HG03280 (cell line): Measurements from ENCODE around the gene KAT6B.
A peak's percentile ranks its signal among the peaks of the same experiment; 100 is the strongest.

ENCODE experiments used
- ATAC-seq: cut with Tn5 transposase; IDR thresholded peaks from one replicate; pipeline ENCODE4 v1.9.1; 2021; ENCODE audit warnings: mild to moderate bottlenecking, moderate library complexity; ENCODE audit not compliant: unreplicated experiment

KAT6B gene

GRCh38 chr10:74822521-74823089 is 3.8 kb upstream of the KAT6B start:
- ATAC-seq = no peak

- no peak for ATAC-seq
Observed at GRCh38 chr10:74823791-74824183, 2.6 kb upstream of the KAT6B start.

GRCh38 chr10:74824184-74824899 is 2.1 kb upstream of the KAT6B start:
- ATAC-seq = no peak

- no peak for ATAC-seq
Observed at GRCh38 chr10:74824900-74825370, 1.5 kb upstream of the KAT6B start.

GRCh38 chr10:74825371-74826141 is 844 bp upstream of the KAT6B start:
- peak; percentile 2 for ATAC-seq

GRCh38 chr10:74827045-74827441 is 643 bp downstream of the KAT6B start:
- ATAC-seq = no peak

- no peak for ATAC-seq
Observed at GRCh38 chr10:74827694-74828093, 1.3 kb downstream of the KAT6B start.

- ATAC-seq = no peak
Observed at GRCh38 chr10:74828946-74829345, 2.5 kb downstream of the KAT6B start.

- ATAC-seq = no peak
Observed at GRCh38 chr10:74831518-74832120, 5.2 kb downstream of the KAT6B start.

GRCh38 chr10:74835963-74836362 is 9.6 kb downstream of the KAT6B start:
- ATAC-seq = no peak

GRCh38 chr10:74836877-74837276 is 10.5 kb downstream of the KAT6B start:
- no peak for ATAC-seq

GRCh38 chr10:74837743-74838142 is 11.3 kb downstream of the KAT6B start:
- ATAC-seq = no peak

- ATAC-seq = no peak
Observed at GRCh38 chr10:74839708-74840107, 13.3 kb downstream of the KAT6B start.

- no peak for ATAC-seq
Observed at GRCh38 chr10:74841265-74841973, 15.0 kb downstream of the KAT6B start.

- ATAC-seq = no peak
Observed at GRCh38 chr10:74842301-74842954, 16.0 kb downstream of the KAT6B start.

GRCh38 chr10:74846958-74847357 is 20.6 kb downstream of the KAT6B start:
- no peak for ATAC-seq

- ATAC-seq = no peak
Observed at GRCh38 chr10:74851831-74852230, 25.4 kb downstream of the KAT6B start.

- ATAC-seq = no peak
Observed at GRCh38 chr10:74852381-74852780, 26.0 kb downstream of the KAT6B start.

- no peak for ATAC-seq
Observed at GRCh38 chr10:74854610-74855009, 28.2 kb downstream of the KAT6B start.

- ATAC-seq = no peak
Observed at GRCh38 chr10:74855027-74855426, 28.6 kb downstream of the KAT6B start.
